NCI-H2107 (cell line): Measurements from ENCODE around the gene EFNA3.
"Not testable (repeated sequence)": the region's sequence is repeated elsewhere in the genome, so short reads cannot be mapped to it uniquely, and the experiment has no call there.

Experiments
- DNase-seq: peaks from one replicate; lab custom pipeline; 2025; lab: John Stamatoyannopoulos, UW

Gene EFNA3

DNA sequence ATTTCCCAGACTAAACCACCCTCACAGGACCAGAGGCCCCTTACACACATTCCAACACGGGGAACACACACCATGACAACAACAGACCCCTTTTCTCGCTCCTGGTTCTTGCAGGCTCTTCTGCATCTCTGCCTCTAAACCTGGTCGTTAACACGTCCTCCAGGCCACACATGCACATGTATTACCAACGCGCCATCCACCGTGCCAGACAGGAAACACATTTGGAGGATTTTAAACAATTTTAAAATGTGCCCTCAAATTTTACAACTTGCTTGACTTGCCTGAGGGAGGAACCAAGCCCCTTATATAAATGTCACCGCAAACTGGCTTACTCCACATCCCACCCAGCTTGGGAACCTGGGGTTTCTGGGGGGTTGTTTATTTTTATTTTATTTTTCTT lies 32.2 kb downstream of the EFNA3 start:
- DNase-seq = no peak

GRCh38 chr1:155113450-155113980 lies 34.9 kb downstream of the EFNA3 start:
- no peak for DNase-seq

DNA sequence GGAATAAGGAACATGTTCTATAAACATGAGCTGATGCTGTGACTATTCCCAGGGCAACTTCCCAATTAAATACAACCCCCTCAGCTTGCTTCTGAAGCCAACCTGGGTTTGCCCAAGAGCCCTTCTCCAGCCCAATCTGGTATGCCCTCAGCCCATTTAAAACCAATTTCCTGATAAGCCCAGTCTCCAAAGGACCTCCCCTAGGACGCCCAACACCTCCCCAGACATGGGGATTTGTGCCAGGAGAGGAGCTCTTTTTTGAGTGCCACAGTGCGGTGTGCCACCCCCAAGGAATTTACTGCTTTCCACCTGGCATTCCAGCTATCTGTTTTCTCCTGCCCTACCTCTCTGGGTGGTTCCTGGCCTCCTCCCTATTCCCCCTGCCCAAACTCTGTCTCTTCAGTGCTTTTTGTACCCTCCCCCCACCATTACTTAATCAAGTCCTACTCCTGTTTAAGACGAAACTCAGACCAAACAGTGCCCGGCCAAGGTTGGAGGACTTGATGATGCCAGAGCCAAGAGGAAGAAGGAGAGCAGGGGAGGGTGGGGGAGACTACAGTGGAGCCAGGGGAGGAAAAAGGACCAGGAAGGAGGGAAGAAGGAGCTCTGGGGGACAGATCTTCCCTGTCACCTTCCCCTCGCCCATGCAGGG lies 37.6 kb downstream of the EFNA3 start:
- DNase-seq = no peak

- no peak for DNase-seq
Observed at GRCh38 chr1:155117610-155118009, 39.0 kb downstream of the EFNA3 start.

- not testable (repeated sequence) for DNase-seq
Observed at GRCh38 chr1:155118090-155118489, 39.5 kb downstream of the EFNA3 start.

- DNase-seq = no peak
Observed at GRCh38 chr1:155120253-155120652, 41.6 kb downstream of the EFNA3 start.

- no peak for DNase-seq
Observed at GRCh38 chr1:155121249-155121648, 42.6 kb downstream of the EFNA3 start.

DNA sequence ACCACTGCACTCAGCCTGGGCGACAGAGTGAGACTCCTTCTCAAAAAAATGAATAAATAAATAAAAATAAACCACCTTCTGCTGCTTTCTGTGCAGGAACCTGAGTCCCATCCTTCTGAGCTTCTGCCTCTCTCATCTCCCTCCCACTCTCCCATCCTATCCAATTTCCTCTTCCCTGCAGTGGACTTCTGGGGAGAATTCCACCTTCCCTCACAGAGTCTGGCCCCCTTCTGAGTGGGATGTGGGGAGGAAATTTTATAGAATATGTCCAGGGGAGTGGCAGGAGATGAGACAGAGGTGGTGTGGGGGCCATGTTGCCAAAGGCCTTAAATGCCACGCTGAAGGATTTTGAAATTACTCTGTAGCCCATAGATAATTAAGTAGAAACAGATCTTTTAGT lies 43.7 kb downstream of the EFNA3 start:
- no peak for DNase-seq

GRCh38 chr1:155123801-155124200 lies 45.2 kb downstream of the EFNA3 start:
- DNase-seq = no peak

- DNase-seq = no peak
Observed at GRCh38 chr1:155124503-155125463, 46.1 kb downstream of the EFNA3 start.

GRCh38 chr1:155125511-155125945 lies 46.9 kb downstream of the EFNA3 start:
- DNase-seq = no peak

GRCh38 chr1:155125946-155126555 lies 47.4 kb downstream of the EFNA3 start:
- no peak for DNase-seq

GRCh38 chr1:155126556-155127104 lies 48.0 kb downstream of the EFNA3 start:
- no peak for DNase-seq

DNA sequence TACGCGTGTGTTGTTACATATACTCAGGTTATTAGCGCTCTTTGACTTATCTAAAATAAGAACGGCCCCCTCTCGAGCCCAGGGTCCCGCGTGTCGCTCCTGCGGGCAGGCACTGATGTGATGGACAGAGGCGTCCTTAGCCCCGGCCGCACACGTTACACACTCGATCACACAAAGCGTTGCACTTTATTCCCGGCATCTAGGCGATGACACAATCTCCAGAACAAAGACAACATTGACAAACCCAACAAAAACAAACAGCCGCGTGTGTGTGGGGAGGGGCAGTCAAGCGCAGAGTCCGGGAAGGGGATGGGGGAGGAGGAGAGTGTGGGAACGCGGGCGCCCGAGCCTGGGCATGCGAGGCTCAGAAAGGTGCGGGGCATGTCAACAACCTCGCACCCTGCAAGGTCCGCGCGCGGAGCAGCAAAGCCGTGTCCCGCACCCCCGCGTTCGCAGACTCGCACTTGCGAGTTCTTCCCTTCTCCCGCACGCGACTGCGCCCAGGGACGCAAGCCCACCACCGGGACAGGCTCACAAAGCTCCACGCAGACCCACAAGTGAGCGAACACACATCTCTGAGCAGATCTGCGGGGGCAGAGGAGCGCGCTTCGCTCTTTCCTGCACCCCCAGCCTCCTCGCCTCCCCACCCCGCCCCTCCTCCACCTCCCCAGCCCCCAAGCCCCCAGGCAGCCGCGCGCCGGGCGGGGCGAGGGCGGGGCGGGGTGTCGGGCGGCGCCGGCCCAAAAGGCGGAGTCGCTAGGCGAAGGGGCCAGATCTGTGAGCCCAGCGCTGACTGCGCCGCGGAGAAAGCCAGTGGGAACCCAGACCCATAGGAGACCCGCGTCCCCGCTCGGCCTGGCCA lies 48.7 kb downstream of the EFNA3 start, which contains the start of gene EFNA1:
Gene EFNA1 (plus strand): TSS at position 772 of the 862 bp plus-strand sequence. CDS start 102 bp downstream, outside the sequence.
- no peak for DNase-seq

DNA sequence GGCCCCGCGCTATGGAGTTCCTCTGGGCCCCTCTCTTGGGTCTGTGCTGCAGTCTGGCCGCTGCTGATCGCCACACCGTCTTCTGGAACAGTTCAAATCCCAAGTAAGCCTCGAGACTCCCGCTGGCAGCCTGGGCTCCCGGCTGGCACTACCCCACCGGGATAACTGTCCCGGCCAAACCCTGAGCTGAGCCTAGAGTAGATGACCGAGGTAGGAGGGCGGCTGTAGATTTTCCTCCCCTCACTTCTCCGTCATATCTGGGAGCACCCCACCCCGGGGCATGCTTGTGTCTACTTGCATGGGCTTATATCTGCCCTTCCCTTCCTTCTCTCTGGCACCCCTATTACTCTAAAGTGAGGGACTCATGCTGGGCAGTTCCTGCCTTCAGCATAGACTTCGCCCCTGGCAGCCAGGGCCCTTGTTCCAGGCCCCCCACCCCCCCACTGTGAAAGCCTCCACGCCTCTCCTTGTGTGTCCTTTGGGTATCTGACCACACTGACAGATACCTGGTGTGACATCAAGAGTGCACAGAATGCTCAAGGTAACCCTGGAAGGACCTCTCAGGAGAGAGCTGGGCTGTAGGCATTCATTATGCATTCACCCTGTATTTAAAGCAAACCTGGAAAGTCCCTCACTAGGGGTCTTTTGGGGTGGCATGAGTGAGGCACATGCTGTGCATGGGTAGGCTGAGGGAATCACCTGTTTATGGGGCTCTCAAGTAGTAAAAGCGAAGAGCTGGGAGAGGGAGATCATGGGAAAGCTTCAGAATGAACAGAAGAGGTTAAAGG lies 49.5 kb downstream of the EFNA3 start:
- no peak for DNase-seq

GRCh38 chr1:155128755-155129473 lies 50.3 kb downstream of the EFNA3 start:
- no peak for DNase-seq

GRCh38 chr1:155130272-155131006 lies 51.8 kb downstream of the EFNA3 start:
- DNase-seq = no peak

GRCh38 chr1:155131285-155131684 lies 52.6 kb downstream of the EFNA3 start:
- DNase-seq = no peak

DNA sequence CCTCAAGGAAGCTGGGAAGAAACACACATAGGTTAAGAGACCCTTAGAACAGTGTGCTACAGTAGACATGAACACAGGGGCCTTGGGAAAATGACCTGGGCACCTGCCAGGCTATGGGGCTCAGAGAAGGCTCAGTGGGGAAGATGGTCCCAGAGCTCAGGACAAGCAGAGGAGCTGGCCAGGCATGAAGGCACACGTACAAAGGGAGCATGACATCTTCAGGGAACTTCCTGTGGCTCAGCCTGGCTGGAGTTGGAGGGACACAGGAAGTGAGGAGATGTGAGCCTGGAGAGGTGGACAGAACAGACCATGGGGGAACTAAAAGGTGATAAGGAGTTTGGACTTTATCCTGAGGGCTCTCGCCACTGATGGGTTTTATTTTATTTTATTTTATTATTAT lies 53.2 kb downstream of the EFNA3 start:
- DNase-seq = no peak
